Natural killer cell (primary cell): ENCODE results near the gene PATL2. TPM values are rescaled to one million over a fixed set of nuclear protein-coding genes. Genes with fewer than 3 reads are reported as not detected.

ENCODE experiments used
- ATAC-seq, 3 donors: fragments of 150-1000 bp in 2 of 3; fragments of 200-7000 bp in 1 of 3; cut with Tn5 transposase; 1 replicate in 1 of 3; 2 replicates in 2 of 3; pipeline ENCODE4 v1.10.0; 2021; ENCODE audit warnings: mild to moderate bottlenecking in 2 of 3, moderate library complexity in 2 of 3
- DNase-seq, 2 donors: peaks; one replicate each; pipeline versions ENCODE4 v3.0.0 to v3.0.0-alpha.2; 2013 to 2021; ENCODE audit warnings: mixed read lengths in 1 of 2
- H3K27ac ChIP-seq: one replicate; pipeline ENCODE4 v1.5.1; 2013; ENCODE audit warnings: mild to moderate bottlenecking, low read length
- H3K27me3 ChIP-seq: one replicate; pipeline ENCODE4 v1.6.1; 2013; ENCODE audit warnings: low read length; ENCODE audit not compliant: control insufficient read depth, insufficient read depth
- H3K36me3 ChIP-seq: one replicate; pipeline ENCODE4 v1.6.1; 2013; ENCODE audit warnings: low read length; ENCODE audit not compliant: control insufficient read depth, insufficient read depth
- H3K4me1 ChIP-seq: one replicate; pipeline ENCODE4 v1.6.1; 2013; ENCODE audit warnings: low read length; ENCODE audit not compliant: control insufficient read depth, insufficient read depth
- H3K4me3 ChIP-seq: one replicate; pipeline ENCODE4 v1.5.1; 2013; ENCODE audit warnings: low read length
- H3K9me3 ChIP-seq: one replicate; pipeline ENCODE4 v1.6.1; 2013; ENCODE audit warnings: low read length; ENCODE audit not compliant: control insufficient read depth, insufficient read depth
- H3K27ac Mint-ChIP-seq, 2 donors: one replicate each; pipeline ENCODE4 v1.8.0; 2022; ENCODE audit warnings: mild to moderate bottlenecking in 2 of 2, mixed read lengths in 2 of 2, moderate library complexity in 1 of 2
- H3K27me3 Mint-ChIP-seq, 2 donors: one replicate each; pipeline ENCODE4 v1.8.0; 2022; ENCODE audit warnings: low read depth in 2 of 2, mixed read lengths in 2 of 2
- H3K36me3 Mint-ChIP-seq: one replicate; pipeline ENCODE4 v1.8.0; 2022; ENCODE audit warnings: mixed read lengths
- H3K4me1 Mint-ChIP-seq, 2 donors: one replicate each; pipeline ENCODE4 v1.8.0; 2022; ENCODE audit warnings: mixed read lengths in 2 of 2
- H3K4me3 Mint-ChIP-seq: one replicate; pipeline ENCODE4 v1.8.0; 2022; ENCODE audit warnings: mild to moderate bottlenecking, moderate library complexity, mixed read lengths
- H3K9me3 Mint-ChIP-seq, 2 donors: one replicate each; pipeline ENCODE4 v1.8.0; 2022; ENCODE audit warnings: mixed read lengths in 2 of 2
- WGBS: methylation state at CpG from one replicate; pipeline ENCODE4 v1.1.7; 2013; ENCODE audit warnings: missing lambda C conversion rate; ENCODE audit not compliant: insufficient coverage; 5-methylcytosine and 5-hydroxymethylcytosine counted together
- intact Hi-C: fragments of 100-400 bp; cut with micrococcal nuclease; formaldehyde crosslinking; loops from one replicate; pipeline ENCODE4 v1.14.2; 2022
- total RNA-seq, 4 donors: library from RNA; stranded (reverse); fragments of 120-200 nt in 1 of 4; gene quantifications; one replicate each; pipeline versions ENCODE4 v1.2.3 to v1.2.4, GENCODE V29; 2013 to 2022
- TF ChIP-seq, protein P1 (sequence below): fragments of 200-600 bp; IDR thresholded peaks from one replicate; pipeline ENCODE4 v1.8.0; 2022; ENCODE audit warnings: antibody characterized with exemption

The PATL2 gene
- total RNA-seq, 3 donors from 2014 or later (not counting 1 experiment from before 2014, with no cell fraction given) = 101 to 145 (median 112) TPM

DNA sequence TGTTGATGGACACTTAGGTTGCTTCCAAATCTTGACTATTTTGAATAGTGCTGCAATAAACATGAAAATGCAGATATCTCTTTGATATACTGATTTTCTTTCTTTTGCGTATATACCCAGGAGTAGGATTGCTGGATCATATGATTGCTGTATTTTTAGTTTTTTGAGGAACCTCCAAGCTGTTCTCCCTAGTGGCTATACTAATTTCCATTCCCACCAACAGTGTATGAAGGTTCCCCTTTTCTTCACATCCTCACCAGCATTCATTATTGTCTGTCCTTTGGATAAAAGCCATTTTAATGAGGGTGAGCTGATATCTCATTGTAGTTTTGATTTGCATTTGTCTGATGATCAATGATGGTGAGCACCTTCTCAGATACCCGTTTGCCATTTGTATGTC, 12.5 kb downstream of the PATL2 start:
- 100% methylated on average over 1 of the region's 2 CpGs for WGBS
- peaks cover under 1 to 8% of the 10 kb centered on the region in 2 donors for H3K9me3 Mint-ChIP-seq
- no peaks in the 10 kb centered on the region for H3K9me3 ChIP-seq
- ATAC-seq = no peak
- TF ChIP-seq, protein P1, sequence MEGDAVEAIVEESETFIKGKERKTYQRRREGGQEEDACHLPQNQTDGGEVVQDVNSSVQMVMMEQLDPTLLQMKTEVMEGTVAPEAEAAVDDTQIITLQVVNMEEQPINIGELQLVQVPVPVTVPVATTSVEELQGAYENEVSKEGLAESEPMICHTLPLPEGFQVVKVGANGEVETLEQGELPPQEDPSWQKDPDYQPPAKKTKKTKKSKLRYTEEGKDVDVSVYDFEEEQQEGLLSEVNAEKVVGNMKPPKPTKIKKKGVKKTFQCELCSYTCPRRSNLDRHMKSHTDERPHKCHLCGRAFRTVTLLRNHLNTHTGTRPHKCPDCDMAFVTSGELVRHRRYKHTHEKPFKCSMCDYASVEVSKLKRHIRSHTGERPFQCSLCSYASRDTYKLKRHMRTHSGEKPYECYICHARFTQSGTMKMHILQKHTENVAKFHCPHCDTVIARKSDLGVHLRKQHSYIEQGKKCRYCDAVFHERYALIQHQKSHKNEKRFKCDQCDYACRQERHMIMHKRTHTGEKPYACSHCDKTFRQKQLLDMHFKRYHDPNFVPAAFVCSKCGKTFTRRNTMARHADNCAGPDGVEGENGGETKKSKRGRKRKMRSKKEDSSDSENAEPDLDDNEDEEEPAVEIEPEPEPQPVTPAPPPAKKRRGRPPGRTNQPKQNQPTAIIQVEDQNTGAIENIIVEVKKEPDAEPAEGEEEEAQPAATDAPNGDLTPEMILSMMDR = no peak
- no peak overlapping the region for H3K27ac ChIP-seq
- no peak for DNase-seq
- peaks cover 17 to 21% of the 10 kb centered on the region in 2 donors for H3K4me1 Mint-ChIP-seq
- no peaks in the 10 kb centered on the region for H3K36me3 ChIP-seq
- no peaks in the 10 kb centered on the region for H3K27me3 Mint-ChIP-seq
- peaks cover 11% of the 10 kb centered on the region for H3K36me3 Mint-ChIP-seq
- H3K4me1 ChIP-seq = no peaks in the 10 kb centered on the region
- H3K4me3 Mint-ChIP-seq = no peak overlapping the region
- H3K27me3 ChIP-seq = no peaks in the 10 kb centered on the region
- no peak overlapping the region for H3K4me3 ChIP-seq
- no peak overlapping the region for H3K27ac Mint-ChIP-seq
- intact Hi-C loops = no loop called here

DNA sequence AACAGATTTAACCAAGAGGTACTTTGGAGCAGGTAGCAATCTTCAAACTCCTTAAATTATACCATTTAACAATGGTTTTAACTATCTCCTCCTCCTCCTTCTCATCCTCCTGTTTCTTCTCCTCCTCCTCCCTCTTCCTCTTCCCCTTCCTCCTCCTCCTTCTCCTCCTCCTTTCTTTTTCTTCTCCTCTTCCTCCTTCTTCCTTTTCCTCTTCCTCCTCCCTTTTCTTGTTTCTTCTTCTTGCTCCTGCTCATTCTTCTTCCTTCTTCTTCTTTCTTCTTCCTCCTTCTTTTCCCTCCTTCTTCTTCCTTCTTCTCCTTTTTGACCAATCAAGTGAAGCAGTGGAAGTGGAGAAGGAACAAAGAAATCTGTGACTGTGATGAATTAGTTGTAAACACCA, 14.1 kb downstream of the PATL2 start:
- Mint-ChIP-seq H3K36me3 (peaks cover under 1% of the 10 kb centered on the region), H3K4me1 (peaks cover 17 to 21% of the 10 kb centered on the region in 2 donors), H3K4me3 (no peak overlapping the region), H3K9me3 (no peaks in the 10 kb centered on the region), H3K27me3 (no peaks in the 10 kb centered on the region), H3K27ac (peak overlapping the region in 1 of 2 donors; percentile 11)
- intact Hi-C loops = no loop called here
- H3K36me3 ChIP-seq = no peaks in the 10 kb centered on the region
- H3K4me3 ChIP-seq = no peak overlapping the region
- H3K27ac ChIP-seq = no peak overlapping the region
- H3K27me3 ChIP-seq = no peaks in the 10 kb centered on the region
- ATAC-seq (no peak), DNase-seq (no peak)
- TF ChIP-seq, protein P1 = no peak
- H3K4me1 ChIP-seq = no peaks in the 10 kb centered on the region
- H3K9me3 ChIP-seq = no peaks in the 10 kb centered on the region

DNA sequence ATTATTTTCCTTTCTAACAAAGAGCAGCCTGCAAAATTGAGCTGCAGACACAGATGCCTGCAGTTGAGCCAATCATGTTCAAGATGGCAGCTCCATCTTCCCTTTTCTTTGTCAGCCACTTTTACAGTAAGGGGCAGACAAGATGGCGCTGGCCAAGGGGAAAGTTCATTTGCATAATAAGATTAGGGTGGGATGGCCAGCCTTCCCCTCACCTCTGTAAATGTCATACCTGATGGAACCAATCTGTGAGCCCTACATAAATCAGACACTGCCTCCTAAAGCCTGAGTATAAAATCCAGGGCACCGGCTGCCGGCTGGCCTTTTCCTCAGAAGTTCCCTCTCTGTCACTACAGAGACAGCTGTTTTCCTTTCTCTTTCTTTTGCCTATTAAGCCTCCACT, 15.8 kb downstream of the PATL2 start:
- intact Hi-C loops = no loop called here
- no peaks in the 10 kb centered on the region for H3K27me3 Mint-ChIP-seq
- 97% methylated on average over 2 of the region's 3 CpGs for WGBS
- Histone ChIP-seq H3K4me1 (peaks cover 3% of the 10 kb centered on the region), H3K27me3 (no peaks in the 10 kb centered on the region), H3K36me3 (no peaks in the 10 kb centered on the region), H3K4me3 (no peak overlapping the region), H3K27ac (no peak overlapping the region), H3K9me3 (no peaks in the 10 kb centered on the region)
- TF ChIP-seq, protein P1 = no peak
- H3K36me3 Mint-ChIP-seq = no peaks in the 10 kb centered on the region
- peak overlapping the region in 1 of 2 donors; percentile 37 for H3K27ac Mint-ChIP-seq
- ATAC-seq (no peak), DNase-seq (no peak)
- H3K9me3 Mint-ChIP-seq = no peaks in the 10 kb centered on the region
- H3K4me1 Mint-ChIP-seq = peaks cover 17 to 21% of the 10 kb centered on the region in 2 donors
- no peak overlapping the region for H3K4me3 Mint-ChIP-seq

DNA sequence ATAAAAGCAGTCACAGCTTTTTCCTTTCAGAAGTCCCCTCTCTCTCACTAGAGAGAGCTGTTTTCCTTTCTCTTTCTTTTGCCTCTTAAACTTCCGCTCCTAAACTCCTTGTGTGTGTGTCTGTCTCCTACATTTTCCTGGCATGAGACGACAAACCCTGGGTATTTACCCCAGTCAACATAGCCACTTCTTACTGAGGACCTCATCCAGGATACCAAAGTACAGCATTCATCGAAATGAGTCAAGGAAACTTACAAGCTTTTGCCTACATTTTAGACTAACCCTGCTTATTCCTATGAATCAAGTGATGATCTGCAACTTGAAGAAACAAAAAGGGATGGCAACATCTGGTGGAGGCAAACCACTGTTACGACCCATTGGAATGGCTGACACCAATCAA, 16.7 kb downstream of the PATL2 start:
- no peaks in the 10 kb centered on the region for H3K27me3 Mint-ChIP-seq
- H3K9me3 ChIP-seq = no peaks in the 10 kb centered on the region
- no peak overlapping the region for H3K4me3 Mint-ChIP-seq
- no peaks in the 10 kb centered on the region for H3K27me3 ChIP-seq
- H3K36me3 Mint-ChIP-seq = no peaks in the 10 kb centered on the region
- H3K4me3 ChIP-seq = no peak overlapping the region
- H3K36me3 ChIP-seq = no peaks in the 10 kb centered on the region
- WGBS = 97% methylated on average over 4 of the region's 4 CpGs
- H3K9me3 Mint-ChIP-seq = no peaks in the 10 kb centered on the region
- H3K4me1 ChIP-seq = peaks cover 7% of the 10 kb centered on the region
- TF ChIP-seq, protein P1 = no peak
- no peak for DNase-seq
- H3K27ac ChIP-seq = no peak overlapping the region
- intact Hi-C loops = no loop called here
- H3K27ac Mint-ChIP-seq = no peak overlapping the region
- ATAC-seq = no peak
- peaks cover 17 to 21% of the 10 kb centered on the region in 2 donors for H3K4me1 Mint-ChIP-seq
